Measurements from ENCODE around the gene GPR32.

GRCh38 chr19:50723069-50723468, 47.2 kb upstream of the GPR32 start, which contains the start of gene CLEC11A:
- TF ChIP-seq PREB (CRISPR knock-in tag; IDR thresholded peaks at IDR 0.05; ENCODE audit: borderline replicate concordance): no peak
- no peak for TF ChIP-seq MXD4 (CRISPR knock-in tag; IDR thresholded peaks at IDR 0.05; ENCODE audit: borderline replicate concordance)
- no peak for TF ChIP-seq ZNF263 (CRISPR knock-in tag; IDR thresholded peaks at IDR 0.05; ENCODE audit: low read depth)
- no peak for TF ChIP-seq CREM (CRISPR knock-in tag; IDR thresholded peaks at IDR 0.05)
- no peak for TF ChIP-seq CTCF (IDR thresholded peaks at IDR 0.05)
- TF ChIP-seq, protein P1, sequence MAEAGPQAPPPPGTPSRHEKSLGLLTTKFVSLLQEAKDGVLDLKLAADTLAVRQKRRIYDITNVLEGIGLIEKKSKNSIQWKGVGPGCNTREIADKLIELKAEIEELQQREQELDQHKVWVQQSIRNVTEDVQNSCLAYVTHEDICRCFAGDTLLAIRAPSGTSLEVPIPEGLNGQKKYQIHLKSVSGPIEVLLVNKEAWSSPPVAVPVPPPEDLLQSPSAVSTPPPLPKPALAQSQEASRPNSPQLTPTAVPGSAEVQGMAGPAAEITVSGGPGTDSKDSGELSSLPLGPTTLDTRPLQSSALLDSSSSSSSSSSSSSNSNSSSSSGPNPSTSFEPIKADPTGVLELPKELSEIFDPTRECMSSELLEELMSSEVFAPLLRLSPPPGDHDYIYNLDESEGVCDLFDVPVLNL (CRISPR knock-in tag; IDR thresholded peaks at IDR 0.05; ENCODE audit: borderline replicate concordance, low read depth): no peak
- TF ChIP-seq, protein P2, sequence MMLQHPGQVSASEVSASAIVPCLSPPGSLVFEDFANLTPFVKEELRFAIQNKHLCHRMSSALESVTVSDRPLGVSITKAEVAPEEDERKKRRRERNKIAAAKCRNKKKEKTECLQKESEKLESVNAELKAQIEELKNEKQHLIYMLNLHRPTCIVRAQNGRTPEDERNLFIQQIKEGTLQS (CRISPR knock-in tag; conservative IDR thresholded peaks at IDR 0.05): no peak
- TF ChIP-seq, protein P3, sequence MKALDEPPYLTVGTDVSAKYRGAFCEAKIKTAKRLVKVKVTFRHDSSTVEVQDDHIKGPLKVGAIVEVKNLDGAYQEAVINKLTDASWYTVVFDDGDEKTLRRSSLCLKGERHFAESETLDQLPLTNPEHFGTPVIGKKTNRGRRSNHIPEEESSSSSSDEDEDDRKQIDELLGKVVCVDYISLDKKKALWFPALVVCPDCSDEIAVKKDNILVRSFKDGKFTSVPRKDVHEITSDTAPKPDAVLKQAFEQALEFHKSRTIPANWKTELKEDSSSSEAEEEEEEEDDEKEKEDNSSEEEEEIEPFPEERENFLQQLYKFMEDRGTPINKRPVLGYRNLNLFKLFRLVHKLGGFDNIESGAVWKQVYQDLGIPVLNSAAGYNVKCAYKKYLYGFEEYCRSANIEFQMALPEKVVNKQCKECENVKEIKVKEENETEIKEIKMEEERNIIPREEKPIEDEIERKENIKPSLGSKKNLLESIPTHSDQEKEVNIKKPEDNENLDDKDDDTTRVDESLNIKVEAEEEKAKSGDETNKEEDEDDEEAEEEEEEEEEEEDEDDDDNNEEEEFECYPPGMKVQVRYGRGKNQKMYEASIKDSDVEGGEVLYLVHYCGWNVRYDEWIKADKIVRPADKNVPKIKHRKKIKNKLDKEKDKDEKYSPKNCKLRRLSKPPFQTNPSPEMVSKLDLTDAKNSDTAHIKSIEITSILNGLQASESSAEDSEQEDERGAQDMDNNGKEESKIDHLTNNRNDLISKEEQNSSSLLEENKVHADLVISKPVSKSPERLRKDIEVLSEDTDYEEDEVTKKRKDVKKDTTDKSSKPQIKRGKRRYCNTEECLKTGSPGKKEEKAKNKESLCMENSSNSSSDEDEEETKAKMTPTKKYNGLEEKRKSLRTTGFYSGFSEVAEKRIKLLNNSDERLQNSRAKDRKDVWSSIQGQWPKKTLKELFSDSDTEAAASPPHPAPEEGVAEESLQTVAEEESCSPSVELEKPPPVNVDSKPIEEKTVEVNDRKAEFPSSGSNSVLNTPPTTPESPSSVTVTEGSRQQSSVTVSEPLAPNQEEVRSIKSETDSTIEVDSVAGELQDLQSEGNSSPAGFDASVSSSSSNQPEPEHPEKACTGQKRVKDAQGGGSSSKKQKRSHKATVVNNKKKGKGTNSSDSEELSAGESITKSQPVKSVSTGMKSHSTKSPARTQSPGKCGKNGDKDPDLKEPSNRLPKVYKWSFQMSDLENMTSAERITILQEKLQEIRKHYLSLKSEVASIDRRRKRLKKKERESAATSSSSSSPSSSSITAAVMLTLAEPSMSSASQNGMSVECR (CRISPR knock-in tag; IDR thresholded peaks at IDR 0.05; ENCODE audit: borderline replicate concordance): no peak
